Stimulated activated CD8-positive, alpha-beta memory T cell treated with anti-CD3 and anti-CD28 coated beads, Interleukin-4, amount 100 ng/mL, for 48 hours (primary cell): ENCODE measurements around the gene HYAL2.
"Not testable (repeated sequence)": the region's sequence is repeated elsewhere in the genome, so short reads cannot be mapped to it uniquely, and the experiment has no call there.

Experiments used
- DNase-seq: peaks from one replicate; pipeline ENCODE4 v3.0.0-alpha.2; 2020

HYAL2 gene

GRCh38 chr3:50286322-50287227 is 36.0 kb downstream of the HYAL2 start:
- no peak for DNase-seq

GRCh38 chr3:50284121-50284520 is 38.4 kb downstream of the HYAL2 start:
- DNase-seq: not testable (repeated sequence)

- no peak for DNase-seq
Measured at GRCh38 chr3:50279255-50280016, 43.1 kb downstream of the HYAL2 start.

GRCh38 chr3:50278880-50279224 is 43.7 kb downstream of the HYAL2 start, which contains the start of gene LSMEM2:
LSMEM2 (plus strand) TSS chr3:50279087; CDS start chr3:50279114, 27 bp downstream.
- DNase-seq: no peak

- DNase-seq: no peak
Measured at GRCh38 chr3:50278123-50278879, 44.2 kb downstream of the HYAL2 start.

GRCh38 chr3:50276762-50277101 is 45.8 kb downstream of the HYAL2 start:
- no peak for DNase-seq

GRCh38 chr3:50275996-50276761 is 46.4 kb downstream of the HYAL2 start:
- DNase-seq: peak; percentile 55

GRCh38 chr3:50275141-50275995 is 47.2 kb downstream of the HYAL2 start:
- DNase-seq: no peak

GRCh38 chr3:50274371-50275104 is 48.0 kb downstream of the HYAL2 start:
- peak; percentile 89 for DNase-seq

- DNase-seq: no peak
Measured at GRCh38 chr3:50273689-50274065, 48.9 kb downstream of the HYAL2 start.

GRCh38 chr3:50272911-50273688 is 49.4 kb downstream of the HYAL2 start:
- peak; percentile 98 for DNase-seq

- DNase-seq: not testable (repeated sequence)
Measured at GRCh38 chr3:50272538-50272910, 50.0 kb downstream of the HYAL2 start.

- no peak for DNase-seq
Measured at GRCh38 chr3:50271314-50271936, 51.1 kb downstream of the HYAL2 start.

GRCh38 chr3:50270422-50271224 is 51.9 kb downstream of the HYAL2 start:
- DNase-seq: no peak

- no peak for DNase-seq
Measured at GRCh38 chr3:50269977-50270413, 52.5 kb downstream of the HYAL2 start.

- DNase-seq: no peak
Measured at GRCh38 chr3:50269460-50269859, 53.1 kb downstream of the HYAL2 start.

GRCh38 chr3:50268703-50269451 is 53.7 kb downstream of the HYAL2 start, which contains the start of gene SEMA3B:
SEMA3B (plus strand) TSS chr3:50269147; CDS start chr3:50269241, 94 bp downstream.
- DNase-seq: no peak

GRCh38 chr3:50268276-50268675 is 54.3 kb downstream of the HYAL2 start:
- no peak for DNase-seq
